Neural crest cell (in vitro differentiated cells): ENCODE results near the gene RPS15. TPM values are rescaled to one million over a fixed set of nuclear protein-coding genes. Genes with fewer than 3 reads are reported as not detected.

Experiments
- DNase-seq: peaks from one replicate; pipeline ENCODE4 v3.0.0; 2021; ENCODE audit warnings: low read depth, mixed read lengths, low spot score
- H3K27ac Mint-ChIP-seq: one replicate; pipeline ENCODE4 v1.8.0; 2021; ENCODE audit warnings: mild to moderate bottlenecking, mixed read lengths; ENCODE audit not compliant: unreplicated experiment
- H3K27me3 Mint-ChIP-seq: 2 replicates; pipeline ENCODE4 v1.8.0; 2021; ENCODE audit warnings: low read depth, mild to moderate bottlenecking, mixed read lengths
- H3K36me3 Mint-ChIP-seq: 2 replicates; pipeline ENCODE4 v1.8.0; 2021; ENCODE audit warnings: low read depth, mild to moderate bottlenecking, mixed read lengths
- H3K4me1 Mint-ChIP-seq: 2 replicates; pipeline ENCODE4 v1.8.0; 2021; ENCODE audit warnings: mixed read lengths
- H3K4me3 Mint-ChIP-seq: one replicate; pipeline ENCODE4 v1.8.0; 2021; ENCODE audit warnings: mild to moderate bottlenecking, mixed read lengths
- H3K9me3 Mint-ChIP-seq: 2 replicates; pipeline ENCODE4 v1.8.0; 2021; ENCODE audit warnings: mixed read lengths
- CTCF ChIP-seq: fragments of 200-600 bp; sonication (generic); conservative IDR thresholded peaks from 2 replicates; pipeline ENCODE4 v1.5.0; 2021; ENCODE audit warnings: antibody characterized with exemption, mild to moderate bottlenecking
- total RNA-seq: library from RNA; stranded (reverse); gene quantifications from 2 replicates; pipeline ENCODE4 v1.2.1, GENCODE V29; 2021

RPS15 gene
- total RNA-seq, 1 donor from 2014 or later = 1,580 TPM

- TF ChIP-seq CTCF = no peak
- H3K9me3 Mint-ChIP-seq = no peaks in the 10 kb centered on the region
- H3K36me3 Mint-ChIP-seq = peaks cover 4% of the 10 kb centered on the region
- no peak overlapping the region for H3K4me3 Mint-ChIP-seq
- no peak overlapping the region for H3K27ac Mint-ChIP-seq
- H3K4me1 Mint-ChIP-seq = peaks cover 8% of the 10 kb centered on the region
- no peaks in the 10 kb centered on the region for H3K27me3 Mint-ChIP-seq
- DNase-seq = no peak
Measured at GRCh38 chr19:1428738-1429391, 9.3 kb upstream of the RPS15 start.

GRCh38 chr19:1429750-1430149 is 8.4 kb upstream of the RPS15 start:
- Mint-ChIP-seq H3K27ac (no peak overlapping the region), H3K36me3 (peaks cover 4% of the 10 kb centered on the region), H3K27me3 (no peaks in the 10 kb centered on the region), H3K4me3 (no peak overlapping the region), H3K4me1 (peaks cover 8% of the 10 kb centered on the region), H3K9me3 (no peaks in the 10 kb centered on the region)
- no peak for DNase-seq
- TF ChIP-seq CTCF = no peak

DNA sequence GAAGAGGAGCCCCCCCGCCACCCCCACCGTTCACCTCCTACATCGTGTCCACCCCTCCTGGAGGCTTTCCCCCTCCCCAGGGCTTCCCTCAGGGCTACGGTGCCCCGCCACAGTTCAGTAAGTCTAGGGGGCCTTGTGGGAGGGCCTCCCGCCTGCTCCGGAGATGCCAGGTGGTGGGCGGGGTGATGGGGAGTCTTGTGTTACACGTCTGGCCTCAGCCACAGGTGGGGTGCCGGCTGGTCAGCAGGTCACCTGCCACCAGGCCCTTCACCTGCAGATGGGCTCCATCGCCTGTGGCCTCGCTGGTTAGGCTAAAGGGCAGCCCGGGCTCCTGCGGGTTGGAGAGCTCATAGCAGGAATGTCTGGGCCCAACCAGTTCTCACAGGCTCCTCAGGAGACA is 8.0 kb upstream of the RPS15 start:
- no peak overlapping the region for H3K27ac Mint-ChIP-seq

GRCh38 chr19:1431759-1432506 is 6.3 kb upstream of the RPS15 start:
- H3K27ac Mint-ChIP-seq = peak overlapping the region; percentile 35
- H3K4me3 Mint-ChIP-seq = no peak overlapping the region
- peaks cover 4% of the 10 kb centered on the region for H3K4me1 Mint-ChIP-seq
- DNase-seq = no peak
- TF ChIP-seq CTCF = no peak
- H3K36me3 Mint-ChIP-seq = peaks cover 3% of the 10 kb centered on the region
- no peaks in the 10 kb centered on the region for H3K27me3 Mint-ChIP-seq
- H3K9me3 Mint-ChIP-seq = no peaks in the 10 kb centered on the region

More for the DNA sequence above, 8.0 kb upstream of the RPS15 start:
- H3K27me3 Mint-ChIP-seq = no peaks in the 10 kb centered on the region
- peaks cover under 1% of the 10 kb centered on the region for H3K36me3 Mint-ChIP-seq
- H3K9me3 Mint-ChIP-seq = no peaks in the 10 kb centered on the region
- DNase-seq = no peak
- TF ChIP-seq CTCF = no peak
- H3K4me3 Mint-ChIP-seq = no peak overlapping the region
- peaks cover 4% of the 10 kb centered on the region for H3K4me1 Mint-ChIP-seq

- no peak for DNase-seq
- no peak for TF ChIP-seq CTCF
- Mint-ChIP-seq H3K36me3 (peaks cover 3% of the 10 kb centered on the region), H3K27me3 (no peaks in the 10 kb centered on the region), H3K9me3 (no peaks in the 10 kb centered on the region), H3K27ac (no peak overlapping the region), H3K4me3 (no peak overlapping the region), H3K4me1 (peaks cover 4% of the 10 kb centered on the region)
Measured at GRCh38 chr19:1432507-1432887, 5.7 kb upstream of the RPS15 start.
